Right renal cortex interstitium (tissue), 3 donors: ENCODE results near the gene RBM19. TPM values are rescaled to one million over a fixed set of nuclear protein-coding genes. Genes with fewer than 3 reads are reported as not detected.

ENCODE experiments used
- DNase-seq, 3 donors: peaks; one replicate each; pipeline ENCODE4 v3.0.0-alpha.2; 2013; ENCODE audit warnings: low read depth in 3 of 3, low spot score in 2 of 3
- polyA plus RNA-seq, 3 donors: library from polyadenylated mRNA; unstranded; fragments of 120-200 nt; gene quantifications; one replicate each; pipeline ENCODE4 v1.2.1, GENCODE V29; 2013; ENCODE audit not compliant: insufficient read length in 3 of 3

The RBM19 gene
- polyA plus RNA-seq, 3 donors = 24.5 to 26.9 (median 25.1) TPM

DNA sequence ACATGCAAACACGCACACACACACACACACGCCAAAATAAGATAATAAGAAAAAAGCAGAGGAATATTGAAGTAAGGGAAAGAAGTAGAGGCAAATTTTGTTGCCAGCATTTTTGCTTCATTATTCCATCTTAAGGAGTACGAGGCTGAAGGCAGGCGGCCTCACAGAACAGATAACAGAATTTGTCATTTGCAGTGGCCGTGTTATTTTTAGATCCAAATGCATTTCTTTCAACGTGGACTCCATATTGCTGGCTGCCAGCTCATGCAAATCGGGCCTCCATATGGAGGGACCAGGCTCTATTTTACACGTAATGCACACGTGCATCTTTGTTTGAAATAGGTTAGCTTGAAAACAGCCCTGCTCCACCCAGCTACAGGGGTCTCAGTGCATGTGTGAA lies 172.9 kb downstream of the RBM19 start:
- no peak for DNase-seq

- DNase-seq = no peak
Measured at GRCh38 chr12:113792450-113792849, 173.7 kb downstream of the RBM19 start.

DNA sequence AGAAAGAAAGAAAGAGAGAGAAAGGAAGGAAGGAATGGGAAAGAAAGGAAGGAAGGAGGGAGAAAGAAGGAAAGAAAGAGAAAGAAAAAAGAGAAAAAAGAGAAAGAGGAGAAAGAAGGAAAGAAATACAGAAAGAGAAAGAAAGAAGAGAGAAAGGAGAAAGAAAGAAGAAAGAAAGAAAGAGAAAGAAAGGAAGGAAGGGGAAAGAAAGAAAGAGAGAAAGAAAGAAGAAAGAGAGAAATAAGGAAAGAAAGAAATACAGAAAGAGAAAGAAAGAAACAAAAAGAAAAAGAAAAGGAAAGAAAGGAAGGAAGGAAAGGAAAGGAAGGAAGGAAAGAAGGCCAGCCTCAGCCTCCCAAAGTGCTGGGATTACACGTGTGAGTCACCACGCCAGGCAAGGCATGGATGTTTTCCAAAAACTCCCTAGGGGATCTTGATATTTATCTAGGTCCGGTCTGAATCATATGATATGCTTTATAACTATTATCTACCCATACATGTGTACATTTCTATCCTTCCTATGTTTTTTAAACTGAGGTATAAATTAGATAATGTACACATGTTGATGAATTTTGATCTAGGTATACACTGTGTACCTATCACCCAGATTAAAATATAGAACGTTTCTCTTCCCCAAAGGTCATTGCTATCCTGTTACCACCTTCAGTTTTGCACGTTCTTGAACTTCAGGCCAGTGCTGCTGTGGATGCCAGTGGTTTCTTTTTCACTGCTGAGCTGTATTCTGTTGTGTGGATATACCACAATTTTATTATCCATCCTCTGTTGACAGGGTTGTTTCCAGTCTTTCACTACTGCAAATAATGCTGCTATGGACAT lies 177.9 kb downstream of the RBM19 start:
- DNase-seq = no peak

DNA sequence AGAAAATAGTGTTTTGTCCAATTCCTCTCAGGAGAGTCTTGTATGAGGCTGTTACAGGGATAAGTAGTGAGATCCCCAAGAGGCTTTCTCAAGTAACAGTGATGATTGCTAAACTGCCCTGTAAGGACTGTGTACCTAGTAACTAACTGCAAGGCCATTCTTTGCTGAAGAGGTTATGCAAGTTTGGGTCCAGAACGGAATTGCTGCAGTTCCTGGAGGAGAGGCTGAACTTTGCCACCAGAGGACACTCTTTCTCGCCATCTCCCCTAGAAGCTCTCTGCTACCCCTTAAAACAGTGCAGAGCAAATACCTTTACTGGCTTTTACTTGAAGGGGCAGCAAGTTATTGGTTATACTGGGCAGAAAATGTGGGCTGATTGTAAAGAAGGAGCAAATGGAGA lies 180.0 kb downstream of the RBM19 start:
- DNase-seq = no peak

GRCh38 chr12:113783811-113784210 lies 182.3 kb downstream of the RBM19 start:
- no peak for DNase-seq

GRCh38 chr12:113782873-113783272 lies 183.3 kb downstream of the RBM19 start:
- DNase-seq = no peak

DNA sequence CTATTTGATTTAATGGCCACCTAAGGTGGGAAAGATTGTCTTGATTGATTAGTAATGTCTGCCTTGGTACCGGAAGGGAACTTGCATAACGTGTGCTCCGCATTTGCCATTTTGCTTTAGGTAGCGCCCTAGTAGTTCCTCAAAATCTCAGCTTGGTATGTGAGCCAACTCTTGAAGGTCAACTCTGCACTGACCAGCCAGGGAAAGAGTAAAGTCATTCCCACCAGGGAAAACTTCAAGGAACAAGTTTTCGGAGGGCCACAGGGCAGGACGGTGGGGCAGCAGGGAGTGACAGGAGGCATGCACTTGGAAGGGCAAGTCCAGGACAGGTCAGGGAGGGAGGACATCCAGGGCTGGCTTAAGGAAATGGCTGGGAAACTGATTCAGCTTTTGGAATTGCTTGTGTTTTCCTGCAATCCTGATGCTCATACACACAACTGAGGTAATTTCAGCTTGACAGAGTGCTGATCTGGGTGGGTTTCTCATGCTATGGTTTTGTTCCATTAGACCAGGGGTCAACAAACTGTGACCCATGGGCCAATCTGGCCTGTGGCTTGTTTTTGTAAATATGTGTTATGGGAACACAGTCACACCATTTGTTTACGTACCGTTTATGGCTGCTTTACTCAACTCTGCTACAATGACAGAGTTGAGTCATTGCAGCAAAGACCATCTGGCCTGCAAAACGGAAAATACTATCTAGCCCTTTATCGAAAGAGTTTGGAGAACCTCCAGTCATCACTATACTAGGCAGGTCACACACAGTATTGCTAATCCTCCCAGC lies 184.5 kb downstream of the RBM19 start:
- no peak for DNase-seq

- DNase-seq = no peak
Measured at GRCh38 chr12:113779774-113780173, 186.4 kb downstream of the RBM19 start.

- DNase-seq = no peak
Measured at GRCh38 chr12:113778432-113779132, 187.5 kb downstream of the RBM19 start.

- no peak for DNase-seq
Measured at GRCh38 chr12:113777751-113778150, 188.4 kb downstream of the RBM19 start.

DNA sequence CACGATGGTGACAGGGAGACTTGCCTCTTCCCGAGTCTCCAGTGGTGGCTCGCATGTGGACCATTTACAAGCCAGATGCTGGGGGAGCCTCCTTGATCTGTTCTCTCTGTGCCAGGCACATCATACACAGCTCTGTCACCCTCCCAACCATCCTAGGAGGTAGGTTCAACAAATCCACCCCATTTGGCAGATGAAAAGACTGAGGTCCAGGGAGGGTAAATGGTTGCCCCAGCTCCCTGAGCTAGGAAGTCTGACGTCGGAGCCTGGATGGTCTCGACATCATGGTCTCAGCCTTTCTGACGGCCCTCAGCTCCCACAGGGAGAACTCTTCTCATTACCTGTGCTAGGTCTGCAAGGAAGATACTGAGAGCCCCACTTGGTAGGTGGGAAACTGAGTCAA lies 189.6 kb downstream of the RBM19 start:
- no peak for DNase-seq

DNA sequence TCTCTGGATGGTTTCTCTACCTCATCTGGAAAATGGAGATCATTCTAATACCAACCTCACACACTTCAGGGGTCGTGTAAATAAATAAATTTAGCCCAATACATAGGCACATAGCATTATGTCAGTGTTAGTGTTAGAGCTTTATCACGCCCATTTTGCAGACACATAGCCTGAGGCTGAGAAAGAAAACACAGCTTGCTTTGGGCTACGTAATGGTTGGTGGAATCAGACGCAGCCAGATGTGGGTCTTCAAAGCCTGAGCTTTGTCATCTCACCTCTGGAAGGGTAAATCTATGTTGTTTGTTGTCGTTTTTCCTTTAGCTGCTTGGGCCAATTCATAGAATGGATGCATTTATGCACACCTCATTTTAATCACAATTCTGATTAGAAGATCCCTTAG lies 191.6 kb downstream of the RBM19 start:
- no peak for DNase-seq

DNA sequence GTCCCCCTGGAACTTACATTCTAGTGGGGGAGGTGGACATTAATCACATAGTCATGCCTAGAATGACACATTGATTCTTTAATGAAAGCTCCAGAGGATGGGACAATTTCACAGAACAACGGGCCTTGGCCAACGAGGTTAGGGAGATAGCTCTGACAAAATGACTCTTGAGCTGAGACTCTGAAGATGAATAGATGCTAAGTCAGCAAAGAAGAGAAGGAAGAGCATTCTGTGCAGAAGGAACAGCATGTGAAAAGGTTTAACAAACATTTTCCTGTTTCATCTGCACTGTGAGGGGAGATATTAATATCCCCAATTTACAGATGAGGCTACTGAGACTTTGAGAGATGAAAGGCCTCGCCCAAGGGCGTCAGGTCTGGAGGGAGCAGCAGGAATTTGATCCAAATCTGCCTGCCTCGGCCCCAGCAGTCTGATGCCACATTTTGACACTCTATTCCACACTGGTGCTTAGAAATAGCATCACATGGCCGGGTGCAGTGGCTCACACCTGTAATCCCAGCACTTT lies 193.6 kb downstream of the RBM19 start:
- no peak for DNase-seq

DNA sequence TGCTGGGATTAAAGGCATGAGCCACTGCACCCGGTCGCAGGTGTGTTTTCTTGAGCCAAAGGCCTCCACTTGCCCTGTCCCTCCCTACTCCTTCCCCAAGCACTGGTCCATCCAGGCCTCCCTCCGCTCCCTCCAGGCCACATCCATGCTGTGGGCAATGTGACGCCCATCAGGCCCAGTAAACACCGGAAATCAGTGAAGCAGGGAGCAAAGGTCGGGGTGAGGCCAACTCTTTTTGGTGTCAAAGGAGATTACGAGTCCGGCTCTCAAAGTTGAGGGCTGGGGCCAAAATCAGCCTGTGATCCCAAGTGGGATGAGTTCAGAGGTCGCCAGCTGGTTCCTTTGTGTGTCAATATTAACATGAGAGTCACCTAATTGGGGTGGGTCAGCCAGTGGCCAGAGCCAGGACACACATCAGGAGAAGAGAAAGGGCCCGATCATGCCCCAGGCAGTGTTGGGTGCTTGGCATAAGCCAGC lies 195.7 kb downstream of the RBM19 start:
- DNase-seq = no peak

DNA sequence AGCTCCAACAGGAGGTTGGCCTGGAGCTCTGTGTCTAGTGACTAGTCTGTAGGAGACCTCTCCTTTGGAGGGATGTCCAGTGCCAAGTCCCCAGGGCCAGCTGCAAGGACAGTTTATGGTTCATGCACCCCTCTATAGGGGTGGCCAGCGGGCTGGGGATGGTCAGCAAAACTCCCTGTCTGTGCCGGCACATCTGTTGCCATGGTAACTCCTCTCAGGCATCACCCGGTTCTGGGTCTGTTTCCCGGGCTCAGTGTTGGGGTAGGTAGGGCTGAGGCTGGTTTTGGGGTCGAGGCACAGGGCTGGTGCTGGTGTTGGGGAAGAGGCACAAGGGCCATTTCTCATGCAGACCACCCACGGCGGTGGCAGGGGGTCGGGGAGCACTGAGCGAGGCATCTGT lies 196.8 kb downstream of the RBM19 start:
- DNase-seq = no peak

GRCh38 chr12:113768850-113769249 lies 197.3 kb downstream of the RBM19 start:
- no peak for DNase-seq

DNA sequence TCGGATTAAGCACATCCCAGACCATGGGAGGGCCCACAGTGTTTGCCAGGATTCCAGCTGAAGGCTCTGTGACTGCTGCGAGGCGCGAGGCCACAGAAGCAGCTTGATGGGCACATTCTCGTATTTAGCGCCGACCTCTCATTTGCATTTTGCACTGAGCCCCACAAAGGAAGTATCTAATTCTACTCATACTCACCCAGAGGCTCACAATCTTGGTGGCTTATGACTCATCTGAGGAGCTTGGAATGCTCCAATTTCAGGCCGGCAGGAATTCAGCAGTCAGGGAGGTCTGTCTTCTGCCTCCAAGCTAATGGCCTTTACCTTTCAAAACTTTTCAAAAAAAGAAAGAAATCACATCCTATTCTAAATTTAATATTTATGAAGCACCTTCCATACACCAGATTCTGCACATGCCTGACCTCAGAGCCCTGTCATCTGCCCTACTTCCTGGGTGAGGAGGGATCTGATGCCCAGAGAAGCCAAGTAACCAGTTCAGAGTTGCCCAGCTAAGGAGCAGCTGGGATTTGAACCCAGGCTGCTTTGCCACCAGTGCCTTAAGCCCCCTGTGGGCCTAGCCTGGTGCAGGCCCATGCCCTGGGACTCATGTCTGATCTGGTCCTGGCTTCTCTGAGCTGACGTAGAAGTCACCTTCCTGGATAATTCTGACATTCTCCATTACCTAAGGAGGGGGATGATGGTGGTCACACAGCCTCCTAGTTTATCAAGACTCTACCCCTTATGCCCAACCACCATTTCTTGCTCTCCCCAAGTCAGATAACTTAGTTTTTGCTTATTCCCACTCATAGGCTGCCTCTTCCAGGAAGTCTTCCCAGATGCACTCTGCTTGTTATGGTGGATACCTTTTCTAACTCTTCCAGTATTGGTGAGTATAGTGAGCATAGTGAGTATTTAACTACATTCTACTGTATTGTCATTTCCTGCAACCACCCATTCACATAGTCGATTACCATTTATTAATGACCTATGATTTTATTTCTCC lies 198.9 kb downstream of the RBM19 start:
- no peak for DNase-seq
